ENCODE data around the gene SLC35E2B.
A peak's percentile ranks its signal among the peaks of the same experiment; 100 is the strongest.

Gene SLC35E2B

GRCh38 chr1:1622010-1622787 lies 70.4 kb downstream of the SLC35E2B start:
- Histone ChIP-seq H4K20me1 (ENCODE audit: insufficient read depth) (no peaks in the 10 kb centered on the region), H3K9ac (no peak overlapping the region)
- no peak for TF ChIP-seq CTCF (conservative IDR thresholded peaks at IDR 0.05; ENCODE audit: low read depth, low read length)

GRCh38 chr1:1621173-1622009 lies 71.2 kb downstream of the SLC35E2B start:
- no peak overlapping the region for H3K4me3 ChIP-seq (IDR thresholded peaks at IDR 0.05; ENCODE audit: insufficient read depth, low read depth, low read length)
- no peak overlapping the region for H3K9ac ChIP-seq
- H3K4me2 ChIP-seq = no peak overlapping the region
- no peaks in the 10 kb centered on the region for H3K36me3 ChIP-seq (ENCODE audit: insufficient read depth)
- H4K20me1 ChIP-seq (ENCODE audit: insufficient read depth) = no peaks in the 10 kb centered on the region
- H3K79me2 ChIP-seq (ENCODE audit: insufficient read depth, low read depth) = no peaks in the 10 kb centered on the region
- TF ChIP-seq CTCF (conservative IDR thresholded peaks at IDR 0.05; ENCODE audit: low read depth, low read length) = no peak
- H3K27me3 ChIP-seq (ENCODE audit: insufficient read depth, low read depth) = no peaks in the 10 kb centered on the region
- peaks cover 8% of the 10 kb centered on the region for H3K4me1 ChIP-seq (ENCODE audit: low read depth, poor library complexity, severe bottlenecking)
- H3K27ac ChIP-seq = no peak overlapping the region
- no peak overlapping the region for H2AFZ ChIP-seq (ENCODE audit: low read depth)

More at GRCh38 chr1:1622010-1622787, 70.4 kb downstream of the SLC35E2B start:
- peaks cover 2% of the 10 kb centered on the region for H3K4me1 ChIP-seq (ENCODE audit: low read depth, poor library complexity, severe bottlenecking)
- no peak overlapping the region for H3K4me3 ChIP-seq (IDR thresholded peaks at IDR 0.05; ENCODE audit: insufficient read depth, low read depth, low read length)
- H2AFZ ChIP-seq (ENCODE audit: low read depth) = no peak overlapping the region
- no peaks in the 10 kb centered on the region for H3K27me3 ChIP-seq (ENCODE audit: insufficient read depth, low read depth)
- H3K36me3 ChIP-seq (ENCODE audit: insufficient read depth) = no peaks in the 10 kb centered on the region
- no peak overlapping the region for H3K27ac ChIP-seq
- no peak overlapping the region for H3K4me2 ChIP-seq
- no peaks in the 10 kb centered on the region for H3K79me2 ChIP-seq (ENCODE audit: insufficient read depth, low read depth)

- Histone ChIP-seq H3K4me2 (no peak overlapping the region), H2AFZ (ENCODE audit: low read depth) (no peak overlapping the region), H3K9ac (no peak overlapping the region), H3K27me3 (ENCODE audit: insufficient read depth, low read depth) (no peaks in the 10 kb centered on the region), H3K79me2 (ENCODE audit: insufficient read depth, low read depth) (no peaks in the 10 kb centered on the region), H3K27ac (no peak overlapping the region), H3K4me1 (ENCODE audit: low read depth, poor library complexity, severe bottlenecking) (peaks cover 8% of the 10 kb centered on the region), H3K36me3 (ENCODE audit: insufficient read depth) (no peaks in the 10 kb centered on the region), H3K4me3 (IDR thresholded peaks at IDR 0.05; ENCODE audit: insufficient read depth, low read depth, low read length) (no peak overlapping the region), H4K20me1 (ENCODE audit: insufficient read depth) (no peaks in the 10 kb centered on the region)
- TF ChIP-seq CTCF (conservative IDR thresholded peaks at IDR 0.05; ENCODE audit: low read depth, low read length) = no peak
Observed at GRCh38 chr1:1620433-1621139, 72.0 kb downstream of the SLC35E2B start.

- H3K4me1 ChIP-seq (ENCODE audit: low read depth, poor library complexity, severe bottlenecking) = peaks cover 8% of the 10 kb centered on the region
- H3K27ac ChIP-seq = no peak overlapping the region
- no peaks in the 10 kb centered on the region for H3K36me3 ChIP-seq (ENCODE audit: insufficient read depth)
- TF ChIP-seq CTCF (conservative IDR thresholded peaks at IDR 0.05; ENCODE audit: low read depth, low read length) = peak; percentile 38
- H3K79me2 ChIP-seq (ENCODE audit: insufficient read depth, low read depth) = no peaks in the 10 kb centered on the region
- no peak overlapping the region for H3K4me2 ChIP-seq
- H2AFZ ChIP-seq (ENCODE audit: low read depth) = no peak overlapping the region
- H3K4me3 ChIP-seq (IDR thresholded peaks at IDR 0.05; ENCODE audit: insufficient read depth, low read depth, low read length) = no peak overlapping the region
- H4K20me1 ChIP-seq (ENCODE audit: insufficient read depth) = no peaks in the 10 kb centered on the region
- no peaks in the 10 kb centered on the region for H3K27me3 ChIP-seq (ENCODE audit: insufficient read depth, low read depth)
- no peak overlapping the region for H3K9ac ChIP-seq
Observed at GRCh38 chr1:1619917-1620361, 72.7 kb downstream of the SLC35E2B start.
